Fibroblast of lung (primary cell): ENCODE data around the gene ATG2A.

Experiments
- CTCF ChIP-seq, 2 donors: IDR thresholded peaks in 1 of 2; conservative IDR thresholded peaks in 1 of 2; 1 replicate in 1 of 2; 2 replicates in 1 of 2; pipeline ENCODE4 v1.5.1; 2011 to 2012; ENCODE audit warnings: low read length in 2 of 2, control low read depth in 1 of 2, inconsistent platforms in 1 of 2, low read depth in 1 of 2, mild to moderate bottlenecking in 1 of 2
- EZH2 ChIP-seq: IDR thresholded peaks from 2 replicates; pipeline ENCODE4 v1.5.1; 2012; ENCODE audit warnings: low read length, control low read depth, mild to moderate bottlenecking; ENCODE audit errors: missing control alignments

GRCh38 chr11:64917663-64917995, 620 bp upstream of the ATG2A start:
- TF ChIP-seq CTCF (conservative IDR thresholded peaks at IDR 0.05 in 1 of 2, IDR thresholded peaks at IDR 0.05 in 1 of 2; ENCODE audit: low read depth in 1 of 2, low read length in 2 of 2) (no peak), EZH2 (no peak)
